ENCODE results near the gene ARHGEF7. TPM values are rescaled to one million over a fixed set of nuclear protein-coding genes. Genes with fewer than 3 reads are reported as not detected.

The ARHGEF7 gene
- total RNA-seq, 1 donor from 2014 or later: 63.7 TPM

- DNase-seq (no peak), ATAC-seq (no peak)
- no peak for TF ChIP-seq CTCF (IDR thresholded peaks at IDR 0.05)
- Histone ChIP-seq H3K36me3 (no peaks in the 10 kb centered on the region), H3K27me3 (ENCODE audit: low read depth) (no peaks in the 10 kb centered on the region), H3K4me1 (peaks cover 39% of the 10 kb centered on the region), H3K4me3 (no peak overlapping the region), H3K9me3 (no peaks in the 10 kb centered on the region), H3K27ac (no peak overlapping the region)
- intact Hi-C loops (cut with DNase I): no loop called here
Observed at GRCh38 chr13:111201304-111201940, 86.3 kb downstream of the ARHGEF7 start.

- TF ChIP-seq CTCF (IDR thresholded peaks at IDR 0.05): no peak
- no peaks in the 10 kb centered on the region for H3K27me3 ChIP-seq (ENCODE audit: low read depth)
- no peaks in the 10 kb centered on the region for H3K9me3 ChIP-seq
- H3K36me3 ChIP-seq: peaks cover 4% of the 10 kb centered on the region
- intact Hi-C loops (cut with DNase I): no loop called here
- no peak for ATAC-seq
- no peak overlapping the region for H3K4me3 ChIP-seq
- no peak for DNase-seq
- peaks cover 39% of the 10 kb centered on the region for H3K4me1 ChIP-seq
- peak overlapping the region; percentile 32 for H3K27ac ChIP-seq
Observed at GRCh38 chr13:111202156-111202621, 87.1 kb downstream of the ARHGEF7 start.

- Histone ChIP-seq H3K4me1 (peaks cover 39% of the 10 kb centered on the region), H3K9me3 (no peaks in the 10 kb centered on the region), H3K36me3 (peaks cover 5% of the 10 kb centered on the region), H3K27me3 (ENCODE audit: low read depth) (no peaks in the 10 kb centered on the region), H3K4me3 (peak overlapping the region; percentile 10), H3K27ac (peak overlapping the region; percentile 32)
- intact Hi-C loops (cut with DNase I): no loop called here
- ATAC-seq (peak in 1 of 2 donors; percentile 73), DNase-seq (no peak)
- TF ChIP-seq CTCF (IDR thresholded peaks at IDR 0.05): no peak
Observed at GRCh38 chr13:111202745-111203144, 87.6 kb downstream of the ARHGEF7 start.

GRCh38 chr13:111203736-111204389 is 88.8 kb downstream of the ARHGEF7 start:
- DNase-seq: no peak
- H3K4me1 ChIP-seq: peaks cover 39% of the 10 kb centered on the region

More at GRCh38 chr13:111203736-111204389, 88.8 kb downstream of the ARHGEF7 start:
- Histone ChIP-seq H3K36me3 (peaks cover 5% of the 10 kb centered on the region), H3K4me3 (peak overlapping the region; percentile 10), H3K27me3 (ENCODE audit: low read depth) (no peaks in the 10 kb centered on the region), H3K9me3 (no peaks in the 10 kb centered on the region), H3K27ac (peak overlapping the region; percentile 73)
- no peak for TF ChIP-seq CTCF (IDR thresholded peaks at IDR 0.05)
- no peak for ATAC-seq
- intact Hi-C loops (cut with DNase I): no loop called here

Data from lower lobe of right lung (tissue), 2 donors.